Adrenal gland (tissue), 12 donors: ENCODE measurements around the gene POM121L12. TPM values are rescaled to one million over a fixed set of nuclear protein-coding genes. Genes with fewer than 3 reads are reported as not detected.

Source experiments
- DNase-seq, 7 donors: peaks; one replicate each; pipeline ENCODE4 v3.0.0-alpha.2; 2019 to 2020
- H3K27ac ChIP-seq, 5 donors: fragments of 200-600 bp; sonication (generic) in 4 of 5; 1 replicate in 3 of 5; 2 replicates in 2 of 5; pipeline versions ENCODE4 v1.5.1 to v1.8.0; 2016 to 2020; ENCODE audit warnings: mild to moderate bottlenecking in 1 of 5
- H3K27me3 ChIP-seq: fragments of 200-600 bp; 2 replicates; pipeline ENCODE4 v1.8.0; 2021
- H3K36me3 ChIP-seq, 2 donors: fragments of 200-600 bp; replicated peaks in 1 of 2; 1 replicate in 1 of 2; 2 replicates in 1 of 2; pipeline versions ENCODE4 v1.5.1 to v1.8.0; 2018 to 2022
- H3K4me1 ChIP-seq, 2 donors: fragments of 200-600 bp; replicated peaks in 1 of 2; 1 replicate in 1 of 2; 2 replicates in 1 of 2; pipeline versions ENCODE4 v1.5.1 to v1.8.0; 2018 to 2021
- H3K4me3 ChIP-seq, 4 donors: fragments of 200-600 bp; sonication (generic) in 3 of 4; one replicate each; pipeline ENCODE4 v1.5.1; 2016 to 2018
- H3K9me3 ChIP-seq, 3 donors: fragments of 200-600 bp; sonication (generic) in 1 of 3; replicated peaks in 1 of 3; 1 replicate in 2 of 3; 2 replicates in 1 of 3; pipeline versions ENCODE4 v1.5.1 to v1.8.0; 2016 to 2021
- POLR2A ChIP-seq, 2 donors: fragments of 450-650 bp; IDR thresholded peaks; one replicate each; pipeline ENCODE4 v1.6.1; 2017; ENCODE audit warnings: antibody characterized with exemption in 2 of 2, mild to moderate bottlenecking in 2 of 2, moderate library complexity in 1 of 2
- WGBS, 4 donors: extraction: QIAGEN DNeasy Blood & Tissue Kit in 2 of 4; methylation state at CpG; one replicate each; pipeline versions ENCODE4 v1.1.5 to v1.1.7; 2013 to 2017; 5-methylcytosine and 5-hydroxymethylcytosine counted together
- intact Hi-C, 2 donors: fragments of 100-400 bp; cut with DNase I; formaldehyde crosslinking; loops; one replicate each; pipeline versions ENCODE4 v1.14.1 to v1.15.0; 2022 to 2023
- polyA plus RNA-seq, 3 donors: library from polyadenylated mRNA; stranded (reverse); fragments of 200-250 nt in 2 of 3; fragments of 350-450 nt in 1 of 3; fragmentation: Illumina TruSeq in 1 of 3; extraction: RNeasy Lipid Tissue Mini Kit (QIAGEN cat#74804) in 1 of 3; gene quantifications; one replicate each; pipeline ENCODE4 v1.2.3, GENCODE V29; 2013 to 2014
- total RNA-seq, 9 donors: library from RNA; depleted of rRNA in 4 of 9; stranded (reverse); fragments of >200 nt in 4 of 9; fragments of 120-200 nt in 1 of 9; fragmentation: NEBNext Ultra II Directional in 1 of 9; extraction: Animal tissue kit (Norgen Biotek cat#: 25700) in 1 of 9; gene quantifications; one replicate each; pipeline versions ENCODE4 v1.1.0 to v1.2.4, GENCODE V29; 2013 to 2023
- TF ChIP-seq, protein P1 (sequence below), 6 experiments: fragments of 450-650 bp in 4 of 6; fragments of 200-600 bp in 2 of 6; sonication (generic) in 1 of 6; IDR thresholded peaks; 1 replicate in 5 of 6; 2 replicates in 1 of 6; pipeline versions ENCODE4 v1.5.1 to v1.8.0; 2016 to 2021; ENCODE audit warnings: antibody characterized with exemption in 6 of 6, mild to moderate bottlenecking in 2 of 6, moderate library complexity in 1 of 6
- donor health status: healthy with polysubstance abuse.
- donor health status: Bipolar disorder and iron deficiency.
- donor health status: DM: yes; HTN: yes; CAD: no.
- donor health status: DM: no; HTN: no; CAD: no.
- donor health status: DM: no; HTN: no; CAD: no.
- donor health status: DM: yes; HTN: yes; CAD: no.

Gene POM121L12
- total and polyA plus RNA-seq, 12 donors = not detected

DNA sequence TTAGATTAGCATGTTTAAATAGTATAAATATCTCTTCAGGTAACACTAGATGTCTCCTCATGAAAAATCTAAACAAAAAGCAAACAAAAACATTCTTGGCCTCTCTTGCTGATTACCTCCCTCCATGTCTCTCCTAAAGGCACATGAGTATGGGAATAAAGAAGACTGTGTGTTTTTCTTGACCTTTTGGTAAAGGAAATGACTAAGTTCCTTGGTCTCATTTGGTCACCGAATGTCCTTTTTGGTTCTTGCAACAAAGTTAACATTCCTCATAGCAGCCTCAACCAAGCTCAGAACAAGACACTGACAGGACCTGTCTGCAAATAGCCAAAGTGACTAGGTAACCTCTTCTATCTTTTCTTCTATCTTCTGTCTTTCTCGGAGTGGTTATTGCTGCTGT lies 35.5 kb downstream of the POM121L12 start:
- Histone ChIP-seq H3K36me3 (no peaks in the 10 kb centered on the region), H3K27ac (no peak overlapping the region), H3K27me3 (no peaks in the 10 kb centered on the region), H3K9me3 (no peaks in the 10 kb centered on the region), H3K4me1 (no peaks in the 10 kb centered on the region), H3K4me3 (no peak overlapping the region)
- WGBS, 4 donors = 59 to 78% (median 66%) methylated on average over 2 of the region's 2 CpGs
- DNase-seq = no peak
- intact Hi-C loops = no loop called here
- no peak for TF ChIP-seq POLR2A (IDR thresholded peaks at IDR 0.05)
- TF ChIP-seq, protein P1, sequence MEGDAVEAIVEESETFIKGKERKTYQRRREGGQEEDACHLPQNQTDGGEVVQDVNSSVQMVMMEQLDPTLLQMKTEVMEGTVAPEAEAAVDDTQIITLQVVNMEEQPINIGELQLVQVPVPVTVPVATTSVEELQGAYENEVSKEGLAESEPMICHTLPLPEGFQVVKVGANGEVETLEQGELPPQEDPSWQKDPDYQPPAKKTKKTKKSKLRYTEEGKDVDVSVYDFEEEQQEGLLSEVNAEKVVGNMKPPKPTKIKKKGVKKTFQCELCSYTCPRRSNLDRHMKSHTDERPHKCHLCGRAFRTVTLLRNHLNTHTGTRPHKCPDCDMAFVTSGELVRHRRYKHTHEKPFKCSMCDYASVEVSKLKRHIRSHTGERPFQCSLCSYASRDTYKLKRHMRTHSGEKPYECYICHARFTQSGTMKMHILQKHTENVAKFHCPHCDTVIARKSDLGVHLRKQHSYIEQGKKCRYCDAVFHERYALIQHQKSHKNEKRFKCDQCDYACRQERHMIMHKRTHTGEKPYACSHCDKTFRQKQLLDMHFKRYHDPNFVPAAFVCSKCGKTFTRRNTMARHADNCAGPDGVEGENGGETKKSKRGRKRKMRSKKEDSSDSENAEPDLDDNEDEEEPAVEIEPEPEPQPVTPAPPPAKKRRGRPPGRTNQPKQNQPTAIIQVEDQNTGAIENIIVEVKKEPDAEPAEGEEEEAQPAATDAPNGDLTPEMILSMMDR (IDR thresholded peaks at IDR 0.05) = no peak
